IPS DF 6.9 (cell line): ENCODE results near the gene FAF1.

Experiments
- DNase-seq: peaks from one replicate; pipeline ENCODE4 v3.0.0-alpha.2; 2013; ENCODE audit warnings: low read depth, low spot score
- H3K27ac ChIP-seq: one replicate; pipeline ENCODE4 v1.5.1; 2013; ENCODE audit warnings: low read length, control low read depth
- H3K27me3 ChIP-seq: 2 replicates; pipeline ENCODE4 v1.6.1; 2013; ENCODE audit warnings: mild to moderate bottlenecking, low read length; ENCODE audit not compliant: control insufficient read depth, insufficient read depth
- H3K36me3 ChIP-seq: 2 replicates; pipeline ENCODE4 v1.6.1; 2013; ENCODE audit warnings: low read length; ENCODE audit not compliant: control insufficient read depth, insufficient read depth
- H3K4me1 ChIP-seq: 2 replicates; pipeline ENCODE4 v1.6.1; 2013; ENCODE audit warnings: low read length; ENCODE audit not compliant: control insufficient read depth, insufficient read depth
- H3K4me3 ChIP-seq: 2 replicates; pipeline ENCODE4 v1.5.1; 2013; ENCODE audit warnings: mild to moderate bottlenecking, low read length
- H3K9me3 ChIP-seq: 2 replicates; pipeline ENCODE4 v1.6.1; 2013; ENCODE audit warnings: low read length, inconsistent platforms; ENCODE audit not compliant: control insufficient read depth, insufficient read depth
- WGBS: extraction: QIAGEN DNeasy Blood & Tissue Kit; methylation state at CpG from one replicate; pipeline ENCODE4 v1.1.7; 2013; ENCODE audit warnings: mixed read lengths, missing lambda C conversion rate; ENCODE audit not compliant: insufficient read length, insufficient coverage; 5-methylcytosine and 5-hydroxymethylcytosine counted together

The FAF1 gene

GRCh38 chr1:50684185-50684584 lies 275.9 kb downstream of the FAF1 start:
- Histone ChIP-seq H3K27me3 (no peaks in the 10 kb centered on the region), H3K27ac (no peak overlapping the region), H3K36me3 (no peaks in the 10 kb centered on the region), H3K9me3 (no peaks in the 10 kb centered on the region), H3K4me3 (no peak overlapping the region), H3K4me1 (no peaks in the 10 kb centered on the region)
- no CpG with 5 or more reads among the region's 3 CpGs for WGBS
- no peak for DNase-seq

- Histone ChIP-seq H3K27ac (no peak overlapping the region), H3K9me3 (no peaks in the 10 kb centered on the region), H3K27me3 (no peaks in the 10 kb centered on the region), H3K36me3 (no peaks in the 10 kb centered on the region), H3K4me1 (no peaks in the 10 kb centered on the region), H3K4me3 (no peak overlapping the region)
- DNase-seq = no peak
- no CpG with 5 or more reads among the region's 3 CpGs for WGBS
Observed at GRCh38 chr1:50681931-50682330, 278.1 kb downstream of the FAF1 start.

- Histone ChIP-seq H3K27ac (no peak overlapping the region), H3K36me3 (no peaks in the 10 kb centered on the region), H3K4me1 (no peaks in the 10 kb centered on the region; the same call in 1 of the 2 replicates), H3K9me3 (no peaks in the 10 kb centered on the region), H3K27me3 (no peaks in the 10 kb centered on the region), H3K4me3 (no peak overlapping the region)
- no CpG with 5 or more reads among the region's 4 CpGs for WGBS
- no peak for DNase-seq
Observed at GRCh38 chr1:50667710-50668356, 292.2 kb downstream of the FAF1 start.

- no CpG with 5 or more reads among the region's 2 CpGs for WGBS
- Histone ChIP-seq H3K4me3 (no peak overlapping the region), H3K36me3 (no peaks in the 10 kb centered on the region), H3K4me1 (no peaks in the 10 kb centered on the region; the same call in 1 of the 2 replicates), H3K27ac (no peak overlapping the region), H3K9me3 (no peaks in the 10 kb centered on the region), H3K27me3 (no peaks in the 10 kb centered on the region)
- DNase-seq = no peak
Observed at GRCh38 chr1:50667272-50667671, 292.8 kb downstream of the FAF1 start.

GRCh38 chr1:50666849-50667248 lies 293.2 kb downstream of the FAF1 start:
- DNase-seq = no peak
- no peaks in the 10 kb centered on the region for H3K36me3 ChIP-seq
- H3K9me3 ChIP-seq = no peaks in the 10 kb centered on the region
- H3K27me3 ChIP-seq = no peaks in the 10 kb centered on the region
- no peak overlapping the region for H3K4me3 ChIP-seq
- H3K4me1 ChIP-seq = no peaks in the 10 kb centered on the region; the same call in 1 of the 2 replicates
- no peak overlapping the region for H3K27ac ChIP-seq

GRCh38 chr1:50665413-50665812 lies 294.7 kb downstream of the FAF1 start:
- WGBS = no CpG with 5 or more reads among the region's 2 CpGs
- Histone ChIP-seq H3K27ac (no peak overlapping the region), H3K4me3 (no peak overlapping the region), H3K27me3 (no peaks in the 10 kb centered on the region), H3K9me3 (no peaks in the 10 kb centered on the region), H3K36me3 (no peaks in the 10 kb centered on the region), H3K4me1 (no peaks in the 10 kb centered on the region; the same call in 1 of the 2 replicates)
- DNase-seq = no peak

GRCh38 chr1:50661626-50662025 lies 298.4 kb downstream of the FAF1 start:
- H3K4me3 ChIP-seq = no peak overlapping the region
- H3K27ac ChIP-seq = no peak overlapping the region
- no peaks in the 10 kb centered on the region for H3K36me3 ChIP-seq
- no peaks in the 10 kb centered on the region for H3K4me1 ChIP-seq
- no peaks in the 10 kb centered on the region for H3K9me3 ChIP-seq
- no CpG with 5 or more reads among the region's 5 CpGs for WGBS
- DNase-seq = no peak
- H3K27me3 ChIP-seq = no peaks in the 10 kb centered on the region

GRCh38 chr1:50659107-50659662 lies 300.9 kb downstream of the FAF1 start:
- Histone ChIP-seq H3K27me3 (no peaks in the 10 kb centered on the region), H3K36me3 (no peaks in the 10 kb centered on the region), H3K4me1 (no peaks in the 10 kb centered on the region), H3K4me3 (no peak overlapping the region), H3K9me3 (no peaks in the 10 kb centered on the region), H3K27ac (no peak overlapping the region)
- DNase-seq = no peak
- no CpG with 5 or more reads among the region's 2 CpGs for WGBS

GRCh38 chr1:50658459-50659076 lies 301.5 kb downstream of the FAF1 start:
- no peak overlapping the region for H3K27ac ChIP-seq
- H3K4me1 ChIP-seq = no peaks in the 10 kb centered on the region
- WGBS = no CpG with 5 or more reads among the region's 2 CpGs

GRCh38 chr1:50656931-50657330 lies 303.1 kb downstream of the FAF1 start:
- H3K27ac ChIP-seq = no peak overlapping the region
- no peaks in the 10 kb centered on the region for H3K27me3 ChIP-seq
- H3K36me3 ChIP-seq = no peaks in the 10 kb centered on the region
- no peaks in the 10 kb centered on the region for H3K9me3 ChIP-seq
- H3K4me3 ChIP-seq = no peak overlapping the region
- no CpG with 5 or more reads among the region's 3 CpGs for WGBS
- no peak for DNase-seq
- H3K4me1 ChIP-seq = no peaks in the 10 kb centered on the region

More at GRCh38 chr1:50658459-50659076, 301.5 kb downstream of the FAF1 start:
- Histone ChIP-seq H3K27me3 (no peaks in the 10 kb centered on the region), H3K9me3 (no peaks in the 10 kb centered on the region), H3K4me3 (no peak overlapping the region), H3K36me3 (no peaks in the 10 kb centered on the region)
- no peak for DNase-seq
